H9 (cell line): Measurements from ENCODE around the gene DEFB112. TPM values are rescaled to one million over a fixed set of nuclear protein-coding genes. Genes with fewer than 3 reads are reported as not detected.

Experiments
- DNase-seq: peaks from one replicate; pipeline ENCODE4 v3.0.0-alpha.2; 2017
- H2AFZ ChIP-seq: one replicate; pipeline ENCODE4 v1.6.1; 2013; ENCODE audit warnings: mild to moderate bottlenecking, low read length, control low read depth, moderate library complexity
- H2AK5ac ChIP-seq: 2 replicates; pipeline ENCODE4 v1.6.1; 2013; ENCODE audit warnings: low read length, control low read depth, mixed read lengths; ENCODE audit not compliant: insufficient read length
- H2BK120ac ChIP-seq: one replicate; pipeline ENCODE4 v1.6.1; 2013; ENCODE audit warnings: low read depth, mild to moderate bottlenecking, low read length, control low read depth, inconsistent platforms; ENCODE audit not compliant: poor library complexity, severe bottlenecking
- H2BK12ac ChIP-seq: 2 replicates; pipeline ENCODE4 v1.6.1; 2013; ENCODE audit warnings: low read length, control low read depth, mixed read lengths, low read depth; ENCODE audit not compliant: insufficient read length
- H2BK15ac ChIP-seq: 2 replicates; pipeline ENCODE4 v1.6.1; 2013; ENCODE audit warnings: low read depth, low read length, control low read depth
- H2BK20ac ChIP-seq: one replicate; pipeline ENCODE4 v1.6.1; 2013; ENCODE audit warnings: low read depth, mild to moderate bottlenecking, low read length, control low read depth, inconsistent platforms; ENCODE audit not compliant: poor library complexity, severe bottlenecking
- H2BK5ac ChIP-seq: 2 replicates; pipeline ENCODE4 v1.6.1; 2013; ENCODE audit warnings: low read length, control low read depth, mixed read lengths; ENCODE audit not compliant: insufficient read length
- H3K14ac ChIP-seq: 2 replicates; pipeline ENCODE4 v1.6.1; 2013; ENCODE audit warnings: low read length, control low read depth; ENCODE audit not compliant: insufficient read depth
- H3K18ac ChIP-seq: 2 replicates; pipeline ENCODE4 v1.6.1; 2013; ENCODE audit warnings: low read depth, mild to moderate bottlenecking, mixed read lengths, low read length, control low read depth; ENCODE audit not compliant: insufficient read length
- H3K23ac ChIP-seq: 2 replicates; pipeline ENCODE4 v1.6.1; 2013; ENCODE audit warnings: low read length, control low read depth, mixed read lengths, low read depth; ENCODE audit not compliant: insufficient read length
- H3K23me2 ChIP-seq: 2 replicates; pipeline ENCODE4 v1.6.1; 2013; ENCODE audit warnings: low read depth, mild to moderate bottlenecking, mixed read lengths, low read length, control low read depth; ENCODE audit not compliant: insufficient read length, poor library complexity, severe bottlenecking
- H3K27ac ChIP-seq: 2 replicates; pipeline ENCODE4 v1.5.1; 2013; ENCODE audit warnings: low read length, control low read depth, mixed read lengths, low read depth; ENCODE audit not compliant: insufficient read length
- H3K27me3 ChIP-seq: 2 replicates; pipeline ENCODE4 v1.6.1; 2013; ENCODE audit warnings: low read length, control low read depth, inconsistent platforms; ENCODE audit not compliant: insufficient read depth
- H3K4ac ChIP-seq: 2 replicates; pipeline ENCODE4 v1.6.1; 2013; ENCODE audit warnings: low read depth, mild to moderate bottlenecking, control low read depth, inconsistent platforms, low read length, moderate library complexity
- H3K4me1 ChIP-seq: 2 replicates; pipeline ENCODE4 v1.6.1; 2013; ENCODE audit warnings: low read length, control low read depth, inconsistent platforms; ENCODE audit not compliant: insufficient read depth
- H3K4me2 ChIP-seq: 2 replicates; pipeline ENCODE4 v1.6.1; 2013; ENCODE audit warnings: low read length, control low read depth, mixed read lengths; ENCODE audit not compliant: insufficient read length, insufficient read depth
- H3K56ac ChIP-seq: 2 replicates; pipeline ENCODE4 v1.6.1; 2013; ENCODE audit warnings: low read depth, mild to moderate bottlenecking, mixed read lengths, low read length, control low read depth; ENCODE audit not compliant: insufficient read length
- H3K79me1 ChIP-seq: 2 replicates; pipeline ENCODE4 v1.6.1; 2013; ENCODE audit warnings: low read depth, mild to moderate bottlenecking, moderate library complexity, low read length, control low read depth, inconsistent platforms; ENCODE audit not compliant: insufficient read depth, poor library complexity, severe bottlenecking
- H3K79me2 ChIP-seq: 2 replicates; pipeline ENCODE4 v1.6.1; 2013; ENCODE audit warnings: low read length, control low read depth, inconsistent platforms; ENCODE audit not compliant: insufficient read depth
- H3K9ac ChIP-seq: 2 replicates; pipeline ENCODE4 v1.6.1; 2013; ENCODE audit warnings: low read length, control low read depth, mixed read lengths; ENCODE audit not compliant: insufficient read length; ENCODE audit errors: extremely low read depth
- H3K9me3 ChIP-seq: one replicate; pipeline ENCODE4 v1.6.1; 2013; ENCODE audit warnings: low read depth, low read length, inconsistent platforms; ENCODE audit not compliant: control insufficient read depth
- H3T11ph ChIP-seq: one replicate; pipeline ENCODE4 v1.6.1; 2013; ENCODE audit warnings: mild to moderate bottlenecking, low read length, control low read depth, inconsistent platforms
- H4K20me1 ChIP-seq: one replicate; pipeline ENCODE4 v1.6.1; 2013; ENCODE audit not compliant: control insufficient read depth, insufficient read length, insufficient read depth
- H4K5ac ChIP-seq: 2 replicates; pipeline ENCODE4 v1.6.1; 2013; ENCODE audit warnings: low read depth, mild to moderate bottlenecking, mixed read lengths, low read length, control low read depth; ENCODE audit not compliant: insufficient read length
- H4K8ac ChIP-seq: replicated peaks from 2 replicates; pipeline ENCODE4 v1.6.1; 2013; ENCODE audit warnings: low read length, control low read depth, mixed read lengths, low read depth; ENCODE audit not compliant: insufficient read length
- H4K91ac ChIP-seq: 2 replicates; pipeline ENCODE4 v1.6.1; 2013; ENCODE audit warnings: low read depth, mild to moderate bottlenecking, moderate library complexity, mixed read lengths, low read length, control low read depth; ENCODE audit not compliant: insufficient read length
- H3K27ac Mint-ChIP-seq, 3 experiments: 2 replicates in 2 of 3; 3 replicates in 1 of 3; pipeline ENCODE4 v1.8.0; 2020 to 2021; ENCODE audit warnings: mixed read lengths in 3 of 3, mild to moderate bottlenecking in 1 of 3, moderate library complexity in 1 of 3
- H3K27me3 Mint-ChIP-seq: 2 replicates; pipeline ENCODE4 v1.8.0; 2021; ENCODE audit warnings: low read depth, mild to moderate bottlenecking, moderate library complexity, mixed read lengths
- H3K36me3 Mint-ChIP-seq, 3 experiments: 2 replicates in 2 of 3; 3 replicates in 1 of 3; pipeline ENCODE4 v1.8.0; 2020 to 2021; ENCODE audit warnings: low read depth in 3 of 3, mixed read lengths in 3 of 3; ENCODE audit not compliant: insufficient read depth in 1 of 3
- H3K4me1 Mint-ChIP-seq, 2 experiments: 2 replicates each; pipeline ENCODE4 v1.8.0; 2020; ENCODE audit warnings: mixed read lengths in 2 of 2
- H3K4me3 Mint-ChIP-seq, 2 experiments: 2 replicates in 1 of 2; 3 replicates in 1 of 2; pipeline ENCODE4 v1.8.0; 2020 to 2021; ENCODE audit warnings: mild to moderate bottlenecking in 2 of 2, mixed read lengths in 2 of 2, moderate library complexity in 1 of 2
- H3K9me3 Mint-ChIP-seq, 2 experiments: 2 replicates in 1 of 2; 3 replicates in 1 of 2; pipeline ENCODE4 v1.8.0; 2020; ENCODE audit warnings: mild to moderate bottlenecking in 2 of 2, mixed read lengths in 2 of 2, moderate library complexity in 1 of 2
- WGBS: extraction: QIAGEN DNeasy Blood & Tissue Kit; methylation state at CpG from one replicate; pipeline ENCODE4 v1.1.7; 2013; ENCODE audit warnings: missing lambda C conversion rate, low lambda C conversion rate, mixed read lengths; ENCODE audit not compliant: insufficient read length; ENCODE audit errors: extremely low coverage; 5-methylcytosine and 5-hydroxymethylcytosine counted together
- total RNA-seq: library from RNA; stranded (reverse); gene quantifications from 2 replicates; pipeline ENCODE4 v1.2.1, GENCODE V29; 2021
- TF ChIP-seq, protein P1 (sequence below): fragments of 200-600 bp; sonication (generic); conservative IDR thresholded peaks from 3 replicates; pipeline ENCODE4 v1.8.0; 2021; ENCODE audit warnings: antibody characterized with exemption, mild to moderate bottlenecking

Gene DEFB112
- total RNA-seq, 1 experiment from 2014 or later = not detected

DNA sequence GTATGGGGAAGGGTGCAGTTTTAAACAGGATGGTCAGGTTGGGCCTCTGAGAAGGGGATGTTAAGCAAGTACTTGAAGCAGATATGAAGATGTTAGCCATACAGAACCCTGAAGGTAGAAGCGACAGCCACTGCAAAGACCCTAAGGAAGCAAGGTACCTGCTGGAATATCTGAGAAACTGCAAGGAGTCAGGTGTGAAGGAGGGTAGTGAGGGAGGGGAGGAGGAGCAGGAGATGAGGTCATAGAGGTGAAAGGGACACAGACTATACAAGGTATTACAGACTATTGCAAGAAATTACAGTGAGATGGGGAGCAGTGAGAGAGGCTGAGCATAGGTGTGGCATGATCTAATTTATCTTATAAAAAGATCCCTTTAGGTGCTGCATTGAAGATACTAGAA lies 22.2 kb upstream of the DEFB112 start:
- H2BK5ac ChIP-seq = no peak overlapping the region
- no peak overlapping the region for H3K23ac ChIP-seq
- no peak overlapping the region for H4K91ac ChIP-seq
- H2AK5ac ChIP-seq = no peak overlapping the region
- WGBS = no CpG with 5 or more reads among the region's 1 CpG
- no peaks in the 10 kb centered on the region for H3K27me3 Mint-ChIP-seq
- H2BK12ac ChIP-seq = no peak overlapping the region
- no peaks in the 10 kb centered on the region for H3K9me3 ChIP-seq
- H4K8ac ChIP-seq = no peak overlapping the region
- H3K9ac ChIP-seq = no peak overlapping the region
- 0 out of 7 replicates have a peak, but pooled peaks cover 0 to 2% (median 0%) of the 10 kb centered on the region in 3 experiments for H3K36me3 Mint-ChIP-seq
- no peak overlapping the region for H2BK120ac ChIP-seq
- DNase-seq = no peak
- H4K20me1 ChIP-seq = no peaks in the 10 kb centered on the region
- H3K4me3 Mint-ChIP-seq = no peak overlapping the region
- H3K27ac Mint-ChIP-seq = peak overlapping the region in 1 of 3 experiments; percentile 15; a peak in 1 of 7 replicates
- peaks cover 2 to 3% of the 10 kb centered on the region in 2 experiments; a peak in 1 of 5 replicates for H3K9me3 Mint-ChIP-seq
- H3K4ac ChIP-seq = no peak overlapping the region
- no peak overlapping the region for H3K4me2 ChIP-seq
- no peak overlapping the region for H2BK15ac ChIP-seq
- H3K79me1 ChIP-seq = no peaks in the 10 kb centered on the region
- H3K4me1 Mint-ChIP-seq = no peaks in the 10 kb centered on the region
- no peak overlapping the region for H2BK20ac ChIP-seq
- H3K18ac ChIP-seq = no peak overlapping the region
- no peak overlapping the region for H3K27ac ChIP-seq
- H3K27me3 ChIP-seq = no peaks in the 10 kb centered on the region
- H3K4me1 ChIP-seq = no peaks in the 10 kb centered on the region
- no peak overlapping the region for H3K56ac ChIP-seq
- H3K14ac ChIP-seq = no peak overlapping the region
- no peak overlapping the region for H2AFZ ChIP-seq
- H3K23me2 ChIP-seq = no peaks in the 10 kb centered on the region
- no peaks in the 10 kb centered on the region for H3K79me2 ChIP-seq
- TF ChIP-seq, protein P1, sequence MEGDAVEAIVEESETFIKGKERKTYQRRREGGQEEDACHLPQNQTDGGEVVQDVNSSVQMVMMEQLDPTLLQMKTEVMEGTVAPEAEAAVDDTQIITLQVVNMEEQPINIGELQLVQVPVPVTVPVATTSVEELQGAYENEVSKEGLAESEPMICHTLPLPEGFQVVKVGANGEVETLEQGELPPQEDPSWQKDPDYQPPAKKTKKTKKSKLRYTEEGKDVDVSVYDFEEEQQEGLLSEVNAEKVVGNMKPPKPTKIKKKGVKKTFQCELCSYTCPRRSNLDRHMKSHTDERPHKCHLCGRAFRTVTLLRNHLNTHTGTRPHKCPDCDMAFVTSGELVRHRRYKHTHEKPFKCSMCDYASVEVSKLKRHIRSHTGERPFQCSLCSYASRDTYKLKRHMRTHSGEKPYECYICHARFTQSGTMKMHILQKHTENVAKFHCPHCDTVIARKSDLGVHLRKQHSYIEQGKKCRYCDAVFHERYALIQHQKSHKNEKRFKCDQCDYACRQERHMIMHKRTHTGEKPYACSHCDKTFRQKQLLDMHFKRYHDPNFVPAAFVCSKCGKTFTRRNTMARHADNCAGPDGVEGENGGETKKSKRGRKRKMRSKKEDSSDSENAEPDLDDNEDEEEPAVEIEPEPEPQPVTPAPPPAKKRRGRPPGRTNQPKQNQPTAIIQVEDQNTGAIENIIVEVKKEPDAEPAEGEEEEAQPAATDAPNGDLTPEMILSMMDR = no peak
- no peak overlapping the region for H4K5ac ChIP-seq
- no peak overlapping the region for H3T11ph ChIP-seq
